OCI-LY3 (cell line): Measurements from ENCODE around the gene OSBPL8.

Source experiments
- H2AFZ ChIP-seq: fragments of 200-600, 300-600 bp; shearing (Covaris generic); 2 replicates; pipeline ENCODE4 v1.6.0; 2014; ENCODE audit warnings: antibody characterized with exemption, low read depth, low read length
- H3K27ac ChIP-seq: fragments of 200-600, 300-600 bp; sonication (generic); 2 replicates; pipeline ENCODE4 v1.5.1; 2014; ENCODE audit warnings: mild to moderate bottlenecking, low read length, moderate library complexity, mixed read lengths
- H3K27me3 ChIP-seq: fragments of 200-600, 300-600 bp; sonication (generic); 2 replicates; pipeline ENCODE4 v1.6.1; 2014; ENCODE audit warnings: low read depth, low read length, mixed read lengths
- H3K36me3 ChIP-seq: fragments of 200-600, 300-600 bp; sonication (generic); replicated peaks from 2 replicates; pipeline ENCODE3; 2014; ENCODE audit warnings: low read depth, low read length, mixed read lengths
- H3K4me1 ChIP-seq: fragments of 300-600, 200-600 bp; sonication (generic); 2 replicates; pipeline ENCODE4 v1.6.1; 2014; ENCODE audit warnings: low read length, mixed read lengths
- H3K4me2 ChIP-seq: fragments of 200-600, 300-600 bp; sonication (generic); 2 replicates; pipeline ENCODE4 v1.6.1; 2014; ENCODE audit warnings: low read length, mixed read lengths
- H3K4me3 ChIP-seq: fragments of 300-600, 200-600 bp; sonication (generic); 2 replicates; pipeline ENCODE4 v1.5.1; 2014; ENCODE audit warnings: antibody characterized with exemption, mild to moderate bottlenecking, low read length, moderate library complexity
- H3K79me2 ChIP-seq: fragments of 300-600, 200-600 bp; shearing (Covaris generic); 2 replicates; pipeline ENCODE4 v1.6.1; 2014; ENCODE audit warnings: mild to moderate bottlenecking, low read length, mixed read lengths
- H3K9ac ChIP-seq: fragments of 300-600, 200-600 bp; shearing (Covaris generic); 2 replicates; pipeline ENCODE4 v1.6.0; 2014; ENCODE audit warnings: mild to moderate bottlenecking, low read length, moderate library complexity
- H3K9me3 ChIP-seq: fragments of 200-600, 300-600 bp; shearing (Covaris generic); 2 replicates; pipeline ENCODE4 v1.6.1; 2014; ENCODE audit warnings: low read length, mixed read lengths; ENCODE audit not compliant: insufficient read depth
- H4K20me1 ChIP-seq: fragments of 200-600, 300-600 bp; sonication (generic); 2 replicates; pipeline ENCODE4 v1.6.1; 2016; ENCODE audit warnings: low read length, mixed read lengths; ENCODE audit not compliant: insufficient read depth
- CTCF ChIP-seq: fragments of 200-600, 300-600 bp; sonication (generic); IDR thresholded peaks from 2 replicates; pipeline ENCODE4 v1.5.1; 2014; ENCODE audit warnings: antibody characterized with exemption, low read length, low read depth
- EZH2phosphoT487 ChIP-seq: fragments of 200-600 bp; shearing (Covaris generic); IDR thresholded peaks from 2 replicates; pipeline ENCODE4 v1.6.1; 2018; ENCODE audit warnings: antibody characterized with exemption, mixed run types, low read depth

The OSBPL8 gene

GRCh38 chr12:76446090-76446489 is 113.5 kb downstream of the OSBPL8 start:
- Histone ChIP-seq H3K9ac (no peak overlapping the region), H3K79me2 (no peaks in the 10 kb centered on the region), H3K9me3 (no peaks in the 10 kb centered on the region), H3K27ac (no peak overlapping the region), H4K20me1 (no peaks in the 10 kb centered on the region), H3K4me3 (no peak overlapping the region), H2AFZ (no peak overlapping the region), H3K27me3 (no peaks in the 10 kb centered on the region), H3K4me2 (no peak overlapping the region), H3K36me3 (no peaks in the 10 kb centered on the region), H3K4me1 (peaks cover 19% of the 10 kb centered on the region)
- TF ChIP-seq EZH2phosphoT487 (no peak), CTCF (no peak)

DNA sequence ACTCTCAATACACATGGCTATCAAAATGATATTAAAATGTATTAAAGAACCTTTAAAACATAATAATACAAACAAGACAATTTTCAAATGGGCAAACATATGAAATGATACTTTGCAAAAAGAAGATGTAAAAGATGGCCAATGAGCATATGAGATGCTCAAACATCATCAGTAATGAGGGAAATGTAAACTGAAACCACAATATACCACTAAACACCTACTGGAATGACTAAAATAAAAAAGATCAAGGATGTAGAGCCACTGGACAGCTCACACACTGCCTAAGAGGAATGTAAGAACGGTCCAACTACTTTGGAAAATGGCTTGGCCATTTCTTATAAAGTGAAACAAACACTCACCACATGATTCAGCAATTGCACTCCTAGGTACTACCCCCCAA is 114.1 kb downstream of the OSBPL8 start:
- Histone ChIP-seq H3K4me3 (no peak overlapping the region), H3K79me2 (no peaks in the 10 kb centered on the region), H3K9me3 (no peaks in the 10 kb centered on the region), H3K27me3 (no peaks in the 10 kb centered on the region), H3K27ac (no peak overlapping the region), H3K9ac (no peak overlapping the region), H2AFZ (no peak overlapping the region), H4K20me1 (no peaks in the 10 kb centered on the region), H3K4me1 (peaks cover 25% of the 10 kb centered on the region), H3K4me2 (no peak overlapping the region), H3K36me3 (no peaks in the 10 kb centered on the region)
- TF ChIP-seq EZH2phosphoT487 = no peak
- TF ChIP-seq CTCF = no peak

DNA sequence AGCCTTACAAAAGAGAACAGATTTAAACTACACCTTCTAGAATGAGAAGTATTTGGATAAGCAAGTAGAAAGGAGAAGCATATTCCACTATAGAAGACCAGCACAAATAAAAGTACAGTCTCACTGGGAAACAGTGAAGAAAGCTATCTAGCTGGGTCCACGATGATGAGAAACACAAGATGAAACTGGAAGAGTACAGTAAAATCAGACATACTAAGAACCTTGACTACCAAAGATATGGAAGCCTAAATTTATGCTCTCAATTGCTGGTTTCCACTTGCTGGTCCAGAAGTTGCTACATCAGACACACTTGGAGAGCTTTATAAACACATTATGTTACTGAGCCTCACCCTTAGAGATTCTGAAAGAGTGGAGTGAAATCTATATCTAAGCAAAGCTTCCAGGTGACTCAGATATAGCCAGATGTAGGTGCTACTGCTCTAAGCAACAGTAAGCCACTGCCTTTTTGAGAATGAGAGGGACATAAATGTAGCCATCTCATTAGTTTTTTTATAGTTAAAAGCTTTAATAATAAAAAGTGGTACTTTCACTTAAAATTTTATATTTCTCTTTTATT is 115.1 kb downstream of the OSBPL8 start:
- Histone ChIP-seq H3K79me2 (no peaks in the 10 kb centered on the region), H3K9ac (no peak overlapping the region), H3K4me3 (no peak overlapping the region), H3K9me3 (no peaks in the 10 kb centered on the region), H3K4me2 (no peak overlapping the region), H3K4me1 (peaks cover 19% of the 10 kb centered on the region), H3K36me3 (no peaks in the 10 kb centered on the region), H2AFZ (no peak overlapping the region), H3K27ac (no peak overlapping the region), H3K27me3 (no peaks in the 10 kb centered on the region), H4K20me1 (no peaks in the 10 kb centered on the region)
- TF ChIP-seq EZH2phosphoT487 (no peak), CTCF (no peak)

DNA sequence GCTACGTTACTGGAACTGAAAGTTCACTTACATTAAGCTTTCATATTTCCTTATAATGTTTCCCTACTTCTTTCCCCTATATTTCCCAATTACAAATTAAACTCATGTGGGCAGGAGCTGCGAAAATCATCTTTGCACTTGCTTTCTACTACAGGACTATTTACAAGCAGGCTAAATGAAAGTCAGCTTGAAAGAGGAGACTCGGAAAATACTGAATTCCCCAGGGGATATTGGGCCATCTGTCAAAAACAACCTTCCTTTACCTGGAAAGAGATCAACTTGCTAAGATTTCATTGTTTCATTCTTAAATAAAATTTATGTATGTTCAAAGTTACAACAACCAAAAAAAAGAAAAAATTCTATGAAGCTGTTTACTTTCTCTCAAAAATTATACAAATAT is 118.6 kb downstream of the OSBPL8 start:
- Histone ChIP-seq H4K20me1 (no peaks in the 10 kb centered on the region), H3K4me2 (peak overlapping the region; percentile 49), H3K9me3 (no peaks in the 10 kb centered on the region), H3K4me3 (peak overlapping the region; percentile 34; the same call in 1 of the 2 replicates), H3K79me2 (no peaks in the 10 kb centered on the region), H3K27ac (no peak overlapping the region), H3K4me1 (peaks cover 8% of the 10 kb centered on the region), H3K9ac (no peak overlapping the region), H3K27me3 (no peaks in the 10 kb centered on the region), H2AFZ (no peak overlapping the region), H3K36me3 (no peaks in the 10 kb centered on the region)
- TF ChIP-seq CTCF = no peak
- TF ChIP-seq EZH2phosphoT487 = no peak
